ENCODE measurements around the gene UCHL3.

DNA sequence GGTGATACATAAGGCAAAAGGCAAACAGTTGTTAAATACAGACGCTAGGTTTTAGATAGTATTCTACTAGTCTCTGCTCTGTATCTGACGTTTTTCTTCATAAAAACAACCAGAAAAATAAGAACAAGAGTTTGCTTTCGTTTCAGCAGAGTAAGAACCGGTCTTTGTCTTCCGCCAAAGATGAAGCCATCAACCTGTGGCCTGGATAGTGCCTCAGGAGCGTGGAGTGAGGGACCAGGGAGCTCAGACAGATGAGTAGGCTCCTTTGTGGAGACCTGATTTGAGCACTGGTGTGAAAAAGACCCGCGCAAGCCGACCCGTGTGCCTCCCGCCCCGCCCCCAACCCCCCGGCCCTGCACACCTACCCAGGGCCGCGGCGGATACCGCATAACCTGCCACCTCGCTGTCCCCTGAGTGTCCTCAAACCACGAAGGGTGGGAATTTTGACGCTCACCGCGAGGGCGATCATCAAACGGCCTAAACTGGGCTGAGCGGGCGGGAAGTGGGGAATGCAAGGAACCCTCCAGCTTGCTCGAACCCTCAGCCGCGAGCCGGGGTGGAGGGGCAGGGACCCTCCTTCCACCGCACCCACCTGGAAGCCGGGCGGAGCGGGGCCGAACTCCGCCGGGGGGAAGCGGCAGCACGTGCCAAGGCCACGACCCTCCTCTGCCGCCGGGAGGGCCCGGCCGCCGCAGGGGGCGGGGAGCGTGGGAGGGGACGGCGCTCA, 85.7 kb downstream of the UCHL3 start:
- TF ChIP-seq, protein P1, sequence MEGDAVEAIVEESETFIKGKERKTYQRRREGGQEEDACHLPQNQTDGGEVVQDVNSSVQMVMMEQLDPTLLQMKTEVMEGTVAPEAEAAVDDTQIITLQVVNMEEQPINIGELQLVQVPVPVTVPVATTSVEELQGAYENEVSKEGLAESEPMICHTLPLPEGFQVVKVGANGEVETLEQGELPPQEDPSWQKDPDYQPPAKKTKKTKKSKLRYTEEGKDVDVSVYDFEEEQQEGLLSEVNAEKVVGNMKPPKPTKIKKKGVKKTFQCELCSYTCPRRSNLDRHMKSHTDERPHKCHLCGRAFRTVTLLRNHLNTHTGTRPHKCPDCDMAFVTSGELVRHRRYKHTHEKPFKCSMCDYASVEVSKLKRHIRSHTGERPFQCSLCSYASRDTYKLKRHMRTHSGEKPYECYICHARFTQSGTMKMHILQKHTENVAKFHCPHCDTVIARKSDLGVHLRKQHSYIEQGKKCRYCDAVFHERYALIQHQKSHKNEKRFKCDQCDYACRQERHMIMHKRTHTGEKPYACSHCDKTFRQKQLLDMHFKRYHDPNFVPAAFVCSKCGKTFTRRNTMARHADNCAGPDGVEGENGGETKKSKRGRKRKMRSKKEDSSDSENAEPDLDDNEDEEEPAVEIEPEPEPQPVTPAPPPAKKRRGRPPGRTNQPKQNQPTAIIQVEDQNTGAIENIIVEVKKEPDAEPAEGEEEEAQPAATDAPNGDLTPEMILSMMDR (IDR thresholded peaks at IDR 0.05), result no peak
- TF ChIP-seq POLR2A (IDR thresholded peaks at IDR 0.05), result no peak
- TF ChIP-seq POLR2AphosphoS5 (IDR thresholded peaks at IDR 0.05), result no peak
